HEK293 (cell line): ENCODE measurements around the gene PCNX4.

Source experiments
- CTCF ChIP-seq: fragments of 450-650 bp; formaldehyde crosslinking; IDR thresholded peaks from 2 replicates; pipeline ENCODE4 v1.5.1; 2016; ENCODE audit warnings: missing biosample characterization, missing genetic modification characterization
- GFI1B ChIP-seq: fragments of 450-650 bp; formaldehyde crosslinking; IDR thresholded peaks from 2 replicates; pipeline ENCODE4 v1.5.1; 2016; ENCODE audit warnings: missing biosample characterization, missing genetic modification characterization
- KLF17 ChIP-seq: fragments of 450-650 bp; formaldehyde crosslinking; IDR thresholded peaks from 2 replicates; pipeline ENCODE4 v1.5.1; 2016; ENCODE audit warnings: missing biosample characterization, missing genetic modification characterization
- TCF7L2 ChIP-seq: IDR thresholded peaks from 2 replicates; pipeline ENCODE4 v1.6.1; 2011; ENCODE audit warnings: low read depth, mild to moderate bottlenecking, inconsistent platforms, low read length, moderate library complexity, borderline replicate concordance
- ZNF146 ChIP-seq: fragments of 450-650 bp; formaldehyde crosslinking; IDR thresholded peaks from 2 replicates; pipeline ENCODE4 v1.5.1; 2016; ENCODE audit warnings: missing biosample characterization, missing genetic modification characterization
- ZNF404 ChIP-seq: fragments of 450-650 bp; formaldehyde crosslinking; IDR thresholded peaks from 2 replicates; pipeline ENCODE4 v1.5.1; 2017; ENCODE audit warnings: missing biosample characterization, missing genetic modification characterization
- ZNF777 ChIP-seq: fragments of 450-650 bp; formaldehyde crosslinking; IDR thresholded peaks from 2 replicates; pipeline ENCODE4 v1.5.1; 2017; ENCODE audit warnings: missing biosample characterization, missing genetic modification characterization, borderline replicate concordance
- TF ChIP-seq, protein P1 (sequence below): sonication (generic); formaldehyde crosslinking; IDR thresholded peaks from 2 replicates; pipeline ENCODE4 v1.8.1; 2022; ENCODE audit warnings: mild to moderate bottlenecking, moderate library complexity, missing genetic modification reagents
- TF ChIP-seq, protein P2 (sequence below): fragments of 450-650 bp; formaldehyde crosslinking; IDR thresholded peaks from 2 replicates; pipeline ENCODE4 v1.5.1; 2017; ENCODE audit warnings: missing biosample characterization, missing genetic modification characterization

DNA sequence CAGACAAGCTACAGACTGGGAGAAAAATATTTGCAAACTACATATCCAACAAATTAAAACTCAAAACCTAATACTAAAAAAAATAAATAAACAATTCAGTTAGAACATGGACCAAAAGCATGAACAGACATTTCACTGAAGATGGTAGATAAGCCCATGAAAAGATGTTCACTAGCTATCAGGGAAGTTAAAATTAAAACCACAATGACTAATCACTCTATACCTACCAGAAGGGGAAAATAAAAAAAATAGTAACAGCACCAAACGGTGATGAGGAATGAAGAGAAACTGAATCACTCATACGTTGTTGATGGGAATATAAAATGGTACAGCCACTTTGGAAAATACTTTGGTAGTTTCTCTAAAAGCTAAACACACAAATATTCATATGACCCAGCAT lies 104.6 kb downstream of the PCNX4 start:
- TF ChIP-seq KLF17 (tag by site-specific recombination) (no peak), ZNF146 (no peak), ZNF404 (tag by site-specific recombination) (no peak), CTCF (no peak), ZNF777 (tag by site-specific recombination) (no peak), GFI1B (tag by site-specific recombination) (no peak), TCF7L2 (no peak)
- TF ChIP-seq, protein P1, sequence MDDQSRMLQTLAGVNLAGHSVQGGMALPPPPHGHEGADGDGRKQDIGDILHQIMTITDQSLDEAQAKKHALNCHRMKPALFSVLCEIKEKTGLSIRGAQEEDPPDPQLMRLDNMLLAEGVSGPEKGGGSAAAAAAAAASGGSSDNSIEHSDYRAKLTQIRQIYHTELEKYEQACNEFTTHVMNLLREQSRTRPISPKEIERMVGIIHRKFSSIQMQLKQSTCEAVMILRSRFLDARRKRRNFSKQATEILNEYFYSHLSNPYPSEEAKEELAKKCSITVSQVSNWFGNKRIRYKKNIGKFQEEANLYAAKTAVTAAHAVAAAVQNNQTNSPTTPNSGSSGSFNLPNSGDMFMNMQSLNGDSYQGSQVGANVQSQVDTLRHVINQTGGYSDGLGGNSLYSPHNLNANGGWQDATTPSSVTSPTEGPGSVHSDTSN (CRISPR knock-in tag) = no peak
- TF ChIP-seq, protein P2, sequence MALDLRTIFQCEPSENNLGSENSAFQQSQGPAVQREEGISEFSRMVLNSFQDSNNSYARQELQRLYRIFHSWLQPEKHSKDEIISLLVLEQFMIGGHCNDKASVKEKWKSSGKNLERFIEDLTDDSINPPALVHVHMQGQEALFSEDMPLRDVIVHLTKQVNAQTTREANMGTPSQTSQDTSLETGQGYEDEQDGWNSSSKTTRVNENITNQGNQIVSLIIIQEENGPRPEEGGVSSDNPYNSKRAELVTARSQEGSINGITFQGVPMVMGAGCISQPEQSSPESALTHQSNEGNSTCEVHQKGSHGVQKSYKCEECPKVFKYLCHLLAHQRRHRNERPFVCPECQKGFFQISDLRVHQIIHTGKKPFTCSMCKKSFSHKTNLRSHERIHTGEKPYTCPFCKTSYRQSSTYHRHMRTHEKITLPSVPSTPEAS (tag by site-specific recombination) = no peak
